LoVo (cell line): ENCODE results near the gene ZXDA.
A peak's percentile ranks its signal among the peaks of the same experiment; 100 is the strongest.
"Not testable (repeated sequence)": the region's sequence is repeated elsewhere in the genome, so short reads cannot be mapped to it uniquely, and the experiment has no call there.

ENCODE experiments used
- DNase-seq: peaks from one replicate; pipeline ENCODE4 v3.0.0-alpha.2; 2016; ENCODE audit warnings: low spot score

ZXDA gene, protein sequence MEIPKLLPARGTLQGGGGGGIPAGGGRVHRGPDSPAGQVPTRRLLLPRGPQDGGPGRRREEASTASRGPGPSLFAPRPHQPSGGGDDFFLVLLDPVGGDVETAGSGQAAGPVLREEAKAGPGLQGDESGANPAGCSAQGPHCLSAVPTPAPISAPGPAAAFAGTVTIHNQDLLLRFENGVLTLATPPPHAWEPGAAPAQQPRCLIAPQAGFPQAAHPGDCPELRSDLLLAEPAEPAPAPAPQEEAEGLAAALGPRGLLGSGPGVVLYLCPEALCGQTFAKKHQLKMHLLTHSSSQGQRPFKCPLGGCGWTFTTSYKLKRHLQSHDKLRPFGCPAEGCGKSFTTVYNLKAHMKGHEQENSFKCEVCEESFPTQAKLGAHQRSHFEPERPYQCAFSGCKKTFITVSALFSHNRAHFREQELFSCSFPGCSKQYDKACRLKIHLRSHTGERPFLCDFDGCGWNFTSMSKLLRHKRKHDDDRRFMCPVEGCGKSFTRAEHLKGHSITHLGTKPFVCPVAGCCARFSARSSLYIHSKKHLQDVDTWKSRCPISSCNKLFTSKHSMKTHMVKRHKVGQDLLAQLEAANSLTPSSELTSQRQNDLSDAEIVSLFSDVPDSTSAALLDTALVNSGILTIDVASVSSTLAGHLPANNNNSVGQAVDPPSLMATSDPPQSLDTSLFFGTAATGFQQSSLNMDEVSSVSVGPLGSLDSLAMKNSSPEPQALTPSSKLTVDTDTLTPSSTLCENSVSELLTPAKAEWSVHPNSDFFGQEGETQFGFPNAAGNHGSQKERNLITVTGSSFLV

DNA sequence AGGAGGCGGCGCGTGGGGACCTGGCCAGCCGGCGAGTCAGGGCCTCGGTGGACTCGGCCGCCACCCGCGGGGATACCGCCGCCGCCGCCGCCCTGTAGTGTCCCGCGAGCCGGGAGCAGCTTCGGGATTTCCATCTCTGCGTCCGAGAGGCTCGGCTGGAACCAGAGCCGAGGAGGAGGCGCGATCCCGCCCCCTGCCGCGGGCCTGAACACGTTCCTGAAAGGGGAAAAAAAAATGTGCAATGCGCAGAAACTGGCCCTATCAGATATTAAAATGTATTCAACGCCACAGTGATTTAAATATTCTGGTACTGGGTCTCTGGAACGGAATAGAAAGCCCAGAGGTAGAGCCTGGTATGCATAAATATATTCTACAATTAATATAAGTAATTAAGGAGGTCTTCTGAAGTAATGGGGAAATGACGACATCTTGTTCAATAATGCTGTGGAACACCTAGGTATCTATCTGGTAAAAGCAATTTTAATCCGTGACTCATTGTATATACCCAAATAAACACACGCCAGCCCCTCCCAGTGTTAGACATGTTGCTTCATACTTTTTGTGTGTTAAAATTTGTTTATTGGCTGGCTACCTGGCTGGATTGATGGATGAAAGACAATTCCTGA is at the start of gene ZXDA:
Gene ZXDA, minus strand, starts transcription at position 172 of the 626 bp plus-strand sequence. Its CDS starts 38 bp downstream, at position 134.
- DNase-seq, result peak; percentile 1

- DNase-seq, result no peak
Observed at GRCh38 chrX:57952320-57952678, 42.0 kb upstream of the ZXDA start.

DNA sequence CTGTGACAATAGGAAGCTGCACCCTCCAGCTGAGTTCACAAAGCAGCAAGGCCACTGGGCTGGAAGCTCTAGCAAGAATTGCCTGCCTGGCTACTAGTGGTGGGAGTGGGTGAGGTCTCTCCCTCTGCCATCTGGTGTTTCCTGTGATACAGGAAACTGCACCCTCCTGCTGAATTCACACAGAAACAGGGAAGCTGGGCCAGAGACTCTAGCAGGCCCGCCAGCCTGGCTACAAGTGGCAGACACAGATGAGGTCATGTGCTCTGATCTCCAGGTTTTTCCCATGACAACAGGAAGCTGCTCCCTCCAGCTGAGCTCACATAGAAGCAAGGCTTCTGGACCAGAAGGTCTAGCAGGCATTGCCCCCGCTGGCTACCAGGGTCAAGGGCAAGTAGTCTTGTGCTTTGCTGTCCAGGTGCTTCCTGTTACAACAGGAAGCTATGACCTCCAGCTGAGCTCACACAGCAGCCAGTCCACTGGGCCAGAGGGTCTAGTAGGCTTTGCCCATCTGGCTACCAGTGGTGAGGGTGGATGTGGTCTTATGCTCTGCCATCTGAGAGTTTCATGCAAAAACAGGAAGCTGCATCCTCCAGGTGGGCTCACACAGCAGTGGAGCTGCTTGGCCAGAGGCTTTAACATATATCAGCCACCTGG is 41.5 kb upstream of the ZXDA start:
- DNase-seq, result no peak

DNA sequence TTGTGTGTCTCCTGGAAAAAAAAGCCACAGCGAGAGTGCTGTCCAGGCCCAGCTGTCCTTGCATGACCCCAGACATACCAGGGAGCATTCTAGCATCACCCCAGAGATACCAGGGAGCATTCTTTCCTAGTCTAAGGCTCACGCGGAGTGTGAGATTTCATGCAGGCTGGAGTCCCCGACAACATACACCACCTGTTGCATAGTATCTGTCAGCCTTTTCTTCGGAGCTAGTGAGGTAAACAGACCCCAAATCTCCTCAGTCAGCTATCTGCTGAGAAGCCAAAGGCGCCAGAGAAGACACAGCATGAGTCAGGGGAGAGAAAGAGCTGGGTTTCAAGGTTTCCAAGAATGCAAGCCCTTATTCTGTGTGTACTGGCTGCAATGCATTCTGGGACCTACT is 23.1 kb upstream of the ZXDA start:
- DNase-seq, result no peak

DNA sequence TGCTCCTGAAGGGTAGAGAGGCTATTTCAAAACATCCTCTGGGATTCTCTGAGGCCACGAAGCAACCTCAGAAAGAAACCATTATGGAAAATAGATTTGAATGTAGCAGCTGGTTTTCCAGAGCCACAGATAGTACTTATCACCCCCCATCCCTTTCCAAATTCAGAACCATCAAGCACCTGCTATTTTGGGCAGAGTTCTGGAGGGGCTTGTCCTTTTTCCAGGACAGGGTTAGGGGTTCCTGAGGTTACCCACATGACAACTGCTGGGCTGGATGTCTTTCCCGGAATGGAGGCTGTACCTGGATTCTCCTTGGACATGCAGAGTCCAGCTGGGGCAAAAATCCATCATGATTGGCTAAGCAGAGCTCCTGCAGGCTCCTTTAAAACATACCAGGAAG is 22.0 kb upstream of the ZXDA start:
- DNase-seq, result no peak

DNA sequence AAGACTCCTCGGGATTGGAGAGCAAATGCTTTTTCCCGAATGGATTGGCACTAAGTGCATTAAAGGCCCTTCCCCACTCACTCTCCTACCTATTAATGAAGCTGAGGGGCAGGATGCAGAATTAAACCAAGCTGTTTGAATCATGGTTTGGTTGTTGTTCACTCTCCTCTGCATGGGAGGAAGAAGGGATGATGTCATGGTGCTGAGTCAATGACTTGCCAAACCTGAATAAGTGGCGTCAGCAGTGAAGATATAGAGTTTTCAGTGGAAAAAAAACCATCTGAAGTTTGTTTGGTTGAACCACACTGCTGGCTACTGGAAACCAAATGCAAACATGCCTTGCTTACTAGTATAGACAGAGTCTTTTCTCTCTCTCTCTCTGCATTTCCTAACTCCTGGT is 19.8 kb upstream of the ZXDA start:
- no peak for DNase-seq

DNA sequence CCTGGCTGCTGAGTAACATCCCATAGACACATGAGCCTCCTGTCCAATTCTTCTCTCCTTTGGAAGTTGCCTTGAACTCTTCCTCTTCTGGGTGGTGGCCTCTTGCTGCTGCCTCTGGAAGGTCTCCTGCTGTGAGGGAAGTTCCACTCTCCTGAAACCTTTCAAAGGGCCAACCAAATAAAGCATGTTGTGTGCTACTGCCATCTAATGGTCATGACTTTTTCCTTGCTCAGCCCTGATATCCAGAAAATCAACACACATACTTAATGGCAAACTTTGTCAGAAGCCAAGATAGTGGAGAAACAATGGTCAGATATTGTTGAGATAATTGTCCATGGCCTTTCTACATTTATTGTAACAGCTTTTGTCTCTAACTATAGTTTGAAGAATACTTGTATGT is 19.1 kb upstream of the ZXDA start:
- DNase-seq, result peak; percentile 9

- DNase-seq, result no peak
Observed at GRCh38 chrX:57925806-57926205, 15.5 kb upstream of the ZXDA start.

DNA sequence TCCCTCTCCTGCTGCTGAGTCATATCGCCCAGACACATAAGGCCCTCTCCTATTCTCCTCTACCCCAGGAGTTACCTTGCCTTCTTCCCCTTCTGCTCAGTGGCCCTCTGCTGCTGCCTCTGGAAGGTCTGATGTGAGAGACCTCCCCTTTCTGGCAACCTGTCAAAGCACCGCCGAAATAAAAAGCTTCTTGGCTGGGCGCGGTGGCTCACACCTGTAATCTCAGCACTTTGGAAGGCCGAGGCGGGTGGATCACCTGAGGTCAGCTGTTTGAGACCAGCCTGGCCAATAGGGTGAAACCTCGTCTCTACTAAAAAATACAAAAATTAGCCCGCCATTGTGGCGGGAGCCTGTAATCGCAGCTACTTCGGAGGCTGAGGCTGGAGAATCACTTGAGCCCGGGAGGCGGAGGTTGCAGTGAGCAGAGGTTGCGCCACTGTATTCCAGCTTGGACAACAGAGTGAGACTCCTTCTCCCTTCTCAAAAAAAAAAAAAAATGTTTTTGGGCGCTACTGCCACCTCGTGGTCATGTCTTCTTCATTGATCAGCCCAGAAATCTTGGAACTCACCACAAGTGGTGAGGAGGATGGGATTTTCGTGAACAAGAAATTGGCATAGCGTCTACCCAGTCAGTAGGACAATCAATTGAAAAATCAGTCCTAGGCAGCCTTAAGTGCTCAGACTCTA is 8.6 kb upstream of the ZXDA start:
- DNase-seq, result peak; percentile 1

DNA sequence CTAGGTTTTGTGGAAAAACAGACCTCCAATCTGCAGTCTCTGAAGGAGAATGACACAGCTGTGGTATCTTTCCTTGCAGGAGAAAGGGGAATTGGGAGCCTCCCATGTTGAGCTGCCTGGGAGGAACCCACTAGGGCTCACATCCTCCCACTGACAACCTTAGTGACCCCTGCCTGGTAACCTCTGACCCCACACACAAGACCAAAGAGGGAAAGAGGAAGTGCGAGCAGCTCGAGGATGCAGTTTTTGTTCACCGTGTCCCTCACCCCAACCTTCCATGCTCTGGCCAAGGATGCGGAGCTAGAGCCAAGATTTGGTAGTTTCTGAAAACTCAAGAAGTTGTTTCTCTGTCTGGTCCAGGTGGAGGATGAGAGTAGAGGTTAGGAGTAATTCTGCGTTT is 5.4 kb upstream of the ZXDA start:
- DNase-seq, result no peak

- DNase-seq, result peak; percentile 16
Observed at GRCh38 chrX:57909595-57910286, 517 bp downstream of the ZXDA start.

GRCh38 chrX:57908972-57909594 is 1.2 kb downstream of the ZXDA start:
- DNase-seq, result not testable (repeated sequence)

GRCh38 chrX:57906790-57907189 is 3.5 kb downstream of the ZXDA start:
- DNase-seq, result no peak

- DNase-seq, result no peak
Observed at GRCh38 chrX:57905141-57905540, 5.1 kb downstream of the ZXDA start.

- no peak for DNase-seq
Observed at GRCh38 chrX:57904176-57904880, 5.9 kb downstream of the ZXDA start.

DNA sequence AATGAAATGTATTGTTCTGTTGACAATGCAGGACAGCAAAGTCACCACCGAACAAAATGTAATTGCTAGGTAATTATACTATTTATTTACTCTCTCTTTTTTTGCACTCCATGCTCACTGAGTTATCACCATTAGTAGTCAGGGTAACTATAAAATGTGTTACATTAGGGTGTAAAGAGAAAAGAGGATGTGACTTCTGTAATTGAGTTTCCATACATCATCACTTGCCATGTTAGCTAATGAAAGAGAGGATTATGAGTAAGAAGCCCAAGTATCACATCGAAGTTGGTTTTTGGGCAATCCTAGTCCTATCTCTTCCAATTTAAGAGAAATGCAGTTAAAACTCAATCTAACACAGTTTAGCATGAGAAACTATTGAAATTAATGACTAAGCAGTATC is 7.6 kb downstream of the ZXDA start:
- DNase-seq, result no peak

DNA sequence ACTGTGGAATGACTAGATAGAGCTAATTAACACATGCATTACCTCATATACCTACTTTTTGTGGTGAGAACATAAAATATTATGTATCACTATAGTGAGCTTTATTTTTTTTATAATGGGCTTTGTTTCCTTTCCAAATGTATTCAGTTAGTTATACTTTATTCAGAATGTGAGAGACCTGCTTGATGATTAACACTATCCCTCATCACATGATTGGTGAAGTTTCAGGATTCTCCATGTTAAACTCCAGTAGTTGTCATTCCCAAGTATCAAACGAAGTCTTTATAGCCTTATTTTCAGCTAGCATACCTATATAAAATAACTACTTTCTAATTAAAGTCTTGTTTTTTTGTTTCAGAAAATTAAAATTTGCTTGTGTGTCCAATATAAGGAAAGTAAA is 8.8 kb downstream of the ZXDA start:
- DNase-seq, result no peak

DNA sequence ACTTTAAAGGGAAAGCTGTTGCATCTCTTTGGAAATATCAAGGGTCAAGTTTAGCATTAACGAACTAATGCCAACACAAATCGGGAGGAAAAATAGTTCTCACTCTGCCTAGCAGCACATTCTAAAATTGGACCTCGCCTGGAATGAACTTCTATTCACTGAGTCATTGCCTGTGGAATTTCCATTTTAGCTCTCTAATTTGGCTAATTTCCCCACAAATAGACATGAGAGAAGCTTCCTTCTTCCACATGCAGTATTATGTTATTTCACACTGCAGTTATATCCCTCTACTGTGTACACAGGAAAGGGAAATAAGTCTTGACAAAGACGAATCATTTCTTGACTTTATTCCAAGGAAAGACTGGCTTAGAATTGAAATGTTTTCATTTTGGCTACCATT is 9.3 kb downstream of the ZXDA start:
- no peak for DNase-seq

- no peak for DNase-seq
Observed at GRCh38 chrX:57899906-57900305, 10.4 kb downstream of the ZXDA start.

DNA sequence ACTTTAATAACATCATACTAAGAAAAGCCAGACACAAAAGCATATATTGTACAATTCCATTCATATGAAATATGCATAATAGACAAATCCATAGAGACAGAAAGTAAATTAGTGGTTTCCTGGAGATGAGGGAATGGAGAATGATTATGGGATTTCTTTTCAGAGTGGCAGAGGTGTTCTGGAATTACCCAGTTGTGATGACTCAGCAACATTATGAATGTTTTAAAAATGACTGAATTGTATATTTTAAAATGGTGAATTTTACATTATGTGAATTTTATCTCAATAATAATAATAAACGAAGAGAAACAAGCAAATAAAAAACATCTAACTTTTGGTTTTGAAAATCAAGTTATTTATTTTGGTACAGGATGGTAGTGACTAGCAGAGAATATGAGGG is 11.2 kb downstream of the ZXDA start:
- DNase-seq, result no peak
